OCI-LY7 (cell line): ENCODE results near the gene PFN2. TPM values are rescaled to one million over a fixed set of nuclear protein-coding genes. Genes with fewer than 3 reads are reported as not detected.
"Not testable (repeated sequence)": the region's sequence is repeated elsewhere in the genome, so short reads cannot be mapped to it uniquely, and the experiment has no call there.

Experiments used
- BruUV-seq: library from RNA; stranded (reverse); fragments of 400-500 nt; replicated peaks from 2 replicates; lab custom pipeline; 2021; lab: Mats Ljungman, UMichigan
- CTCF ChIA-PET: fragments of 300-600 bp; sonication (Branson Sonifier 250); formaldehyde crosslinking; loops from one replicate; lab custom pipeline; 2022; ENCODE audit warnings: antibody characterized with exemption; ENCODE audit not compliant: unreplicated experiment; lab: Charles Lee
- POLR2A ChIA-PET: fragments of 300-600 bp; sonication (Branson Sonifier 250); formaldehyde crosslinking; loops from one replicate; lab custom pipeline; 2022; ENCODE audit warnings: antibody characterized with exemption; lab: Charles Lee
- DNase-seq: peaks from one replicate; pipeline ENCODE4 v3.0.0-alpha.2; 2015; ENCODE audit warnings: low spot score
- H2AFZ ChIP-seq: fragments of 200-600 bp; sonication (generic), shearing (Covaris generic); 2 replicates; pipeline ENCODE4 v1.6.1; 2014; ENCODE audit warnings: mild to moderate bottlenecking, antibody characterized with exemption, low read length, moderate library complexity
- H3K27ac ChIP-seq: fragments of 200-600 bp; sonication (generic); 2 replicates; pipeline ENCODE4 v1.5.1; 2014; ENCODE audit warnings: mixed run types, low read depth, mild to moderate bottlenecking, moderate library complexity, low read length, inconsistent platforms; ENCODE audit not compliant: poor library complexity, severe bottlenecking
- H3K36me3 ChIP-seq: fragments of 200-600 bp; sonication (generic); 2 replicates; pipeline ENCODE4 v1.6.1; 2014; ENCODE audit warnings: mild to moderate bottlenecking, antibody characterized with exemption, low read length, moderate library complexity, mixed read lengths; ENCODE audit not compliant: insufficient read depth
- H3K4me1 ChIP-seq: fragments of 200-600 bp; sonication (generic); 2 replicates; pipeline ENCODE4 v1.5.1; 2014; ENCODE audit warnings: mild to moderate bottlenecking, low read length; ENCODE audit not compliant: insufficient read depth, poor library complexity, severe bottlenecking
- H3K4me2 ChIP-seq: fragments of 200-600 bp; sonication (generic); 2 replicates; pipeline ENCODE4 v1.6.1; 2014; ENCODE audit warnings: mild to moderate bottlenecking, low read length
- H3K4me3 ChIP-seq: fragments of 200-600 bp; sonication (generic); 2 replicates; pipeline ENCODE4 v1.5.1; 2014; ENCODE audit warnings: mild to moderate bottlenecking, low read depth, low read length; ENCODE audit not compliant: poor library complexity, severe bottlenecking
- H3K79me2 ChIP-seq: fragments of 200-600 bp; sonication (generic); 2 replicates; pipeline ENCODE4 v1.6.1; 2016; ENCODE audit warnings: low read depth, mild to moderate bottlenecking, low read length, moderate library complexity, mixed read lengths; ENCODE audit not compliant: insufficient read depth
- H3K9me2 ChIP-seq: fragments of 200-600 bp; sonication (generic); 2 replicates; pipeline ENCODE4 v1.6.1; 2016; ENCODE audit warnings: mild to moderate bottlenecking, low read length, mixed read lengths; ENCODE audit not compliant: insufficient read depth
- H3K9me3 ChIP-seq: fragments of 200-600 bp; sonication (generic); 2 replicates; pipeline ENCODE4 v1.6.1; 2014; ENCODE audit warnings: mild to moderate bottlenecking, mixed run types, low read length, mixed read lengths
- H4K20me1 ChIP-seq: fragments of 200-600 bp; sonication (generic); 2 replicates; pipeline ENCODE4 v1.6.1; 2014; ENCODE audit warnings: mild to moderate bottlenecking, antibody characterized with exemption, low read length, moderate library complexity, mixed read lengths; ENCODE audit not compliant: insufficient read depth
- EZH2phosphoT487 ChIP-seq: fragments of 200-600 bp; sonication (generic); IDR thresholded peaks from 2 replicates; pipeline ENCODE4 v1.6.1; 2018; ENCODE audit warnings: low read depth, borderline replicate concordance, mild to moderate bottlenecking, mixed run types, antibody characterized with exemption, low read length, moderate library complexity, mixed read lengths
- intact Hi-C: fragments of 100-400 bp; cut with micrococcal nuclease; formaldehyde crosslinking; loops from one replicate; pipeline ENCODE4 v1.10.0; 2022; ENCODE audit not compliant: unreplicated experiment
- total RNA-seq, 2 experiments: library from RNA; depleted of rRNA in 1 of 2; stranded (reverse); fragments of >200 nt in 1 of 2; shearing (Covaris generic) in 1 of 2; gene quantifications; 2 replicates each; pipeline ENCODE4 v1.2.3, GENCODE V29; 2014 to 2022
- TF ChIP-seq, protein P1 (sequence below): fragments of 200-600 bp; sonication (generic); conservative IDR thresholded peaks from 2 replicates; pipeline ENCODE4 v1.5.1; 2014; ENCODE audit warnings: mild to moderate bottlenecking, antibody characterized with exemption, low read length, moderate library complexity, mixed read lengths

PFN2 gene
- total RNA-seq, 2 experiments from 2014 or later = 2.6 to 32.3 TPM

GRCh38 chr3:149981979-149982378, 11.3 kb upstream of the PFN2 start:
- H3K9me3 ChIP-seq, H2AFZ ChIP-seq, H4K20me1 ChIP-seq, CTCF ChIA-PET, BruUV-seq, H3K9me2 ChIP-seq, H3K36me3 ChIP-seq, H3K4me2 ChIP-seq, H3K79me2 ChIP-seq, DNase-seq, intact Hi-C loops, H3K27ac ChIP-seq, H3K4me1 ChIP-seq, H3K4me3 ChIP-seq: not testable (repeated sequence)
- POLR2A ChIA-PET = interaction anchor here (0.6 kb wide), 1 partner anchor 1249 kb away, joined by 6 read pairs; no protein-coding TSS in a partner anchor
- TF ChIP-seq, protein P1, sequence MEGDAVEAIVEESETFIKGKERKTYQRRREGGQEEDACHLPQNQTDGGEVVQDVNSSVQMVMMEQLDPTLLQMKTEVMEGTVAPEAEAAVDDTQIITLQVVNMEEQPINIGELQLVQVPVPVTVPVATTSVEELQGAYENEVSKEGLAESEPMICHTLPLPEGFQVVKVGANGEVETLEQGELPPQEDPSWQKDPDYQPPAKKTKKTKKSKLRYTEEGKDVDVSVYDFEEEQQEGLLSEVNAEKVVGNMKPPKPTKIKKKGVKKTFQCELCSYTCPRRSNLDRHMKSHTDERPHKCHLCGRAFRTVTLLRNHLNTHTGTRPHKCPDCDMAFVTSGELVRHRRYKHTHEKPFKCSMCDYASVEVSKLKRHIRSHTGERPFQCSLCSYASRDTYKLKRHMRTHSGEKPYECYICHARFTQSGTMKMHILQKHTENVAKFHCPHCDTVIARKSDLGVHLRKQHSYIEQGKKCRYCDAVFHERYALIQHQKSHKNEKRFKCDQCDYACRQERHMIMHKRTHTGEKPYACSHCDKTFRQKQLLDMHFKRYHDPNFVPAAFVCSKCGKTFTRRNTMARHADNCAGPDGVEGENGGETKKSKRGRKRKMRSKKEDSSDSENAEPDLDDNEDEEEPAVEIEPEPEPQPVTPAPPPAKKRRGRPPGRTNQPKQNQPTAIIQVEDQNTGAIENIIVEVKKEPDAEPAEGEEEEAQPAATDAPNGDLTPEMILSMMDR = 0 out of 2 replicates have a peak, but pooled peaks have one; percentile 14

GRCh38 chr3:149977386-149977785, 6.7 kb upstream of the PFN2 start:
- intact Hi-C loops = loop anchor here (10.0 kb wide), 2 partner anchors 223 to 437 kb away; partner anchors contain the start of gene COMMD2
- H3K4me2 ChIP-seq = no peak overlapping the region
- no peak overlapping the region for H3K27ac ChIP-seq
- ChIA-PET CTCF (no interaction called here), POLR2A (interaction anchor here (0.7 kb wide), 2 partner anchors 9 to 1109 kb away, joined by 3 to 4 read pairs; no protein-coding TSS in a partner anchor)
- no TSS peak for BruUV-seq
- H3K79me2 ChIP-seq = no peaks in the 10 kb centered on the region
- DNase-seq = no peak
- no peak overlapping the region for H2AFZ ChIP-seq
- H4K20me1 ChIP-seq = no peaks in the 10 kb centered on the region
- no peak for TF ChIP-seq EZH2phosphoT487
- TF ChIP-seq, protein P1 = no peak
- H3K36me3 ChIP-seq = no peaks in the 10 kb centered on the region
- H3K9me2 ChIP-seq = no peaks in the 10 kb centered on the region
- H3K4me3 ChIP-seq = no peak overlapping the region
- no peaks in the 10 kb centered on the region for H3K9me3 ChIP-seq
- no peaks in the 10 kb centered on the region for H3K4me1 ChIP-seq

GRCh38 chr3:149975919-149976318, 5.2 kb upstream of the PFN2 start:
- H3K4me1 ChIP-seq = no peaks in the 10 kb centered on the region
- intact Hi-C loops = loop anchor here (10.0 kb wide), 2 partner anchors 221 to 439 kb away; partner anchors contain the start of gene COMMD2
- no peaks in the 10 kb centered on the region for H3K79me2 ChIP-seq
- H3K27ac ChIP-seq = no peak overlapping the region
- H2AFZ ChIP-seq = no peak overlapping the region
- no peaks in the 10 kb centered on the region for H3K9me3 ChIP-seq
- POLR2A ChIA-PET = no interaction called here
- H3K4me3 ChIP-seq = no peak overlapping the region
- CTCF ChIA-PET = no interaction called here
- peak; percentile 5 for DNase-seq
- H3K9me2 ChIP-seq = no peaks in the 10 kb centered on the region
- no peaks in the 10 kb centered on the region for H4K20me1 ChIP-seq
- TF ChIP-seq, protein P1 = peak; percentile 63
- TF ChIP-seq EZH2phosphoT487 = no peak
- H3K36me3 ChIP-seq = no peaks in the 10 kb centered on the region
- H3K4me2 ChIP-seq = no peak overlapping the region
- BruUV-seq = no TSS peak
